CD4-positive, alpha-beta T cell treated with Interleukin-4 for 1 hour (primary cell): ENCODE data around the gene FGA.

Experiments used
- DNase-seq, 2 donors: peaks; one replicate each; pipeline ENCODE4 v3.0.0-alpha.2; 2020 to 2022

The FGA gene

DNA sequence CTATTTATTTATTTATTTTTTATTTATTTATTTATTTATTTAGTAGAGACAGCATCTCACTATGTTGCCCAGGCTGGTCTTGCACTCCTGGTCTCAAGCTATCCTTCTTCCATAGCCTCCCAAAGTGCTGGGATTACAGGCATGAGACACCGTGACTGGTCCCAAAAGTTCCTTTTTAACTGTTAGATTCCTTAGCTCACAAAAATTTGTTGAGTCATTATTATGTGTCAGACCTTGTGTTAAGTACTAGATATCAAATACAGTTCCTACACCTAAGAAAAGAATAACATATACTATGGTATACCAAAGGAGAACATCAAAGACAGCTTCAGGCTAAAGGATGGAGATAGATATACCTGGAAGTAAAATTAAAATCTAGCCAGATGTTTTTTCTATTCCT is 11.6 kb downstream of the FGA start:
- no peak for DNase-seq

- no peak for DNase-seq
Observed at GRCh38 chr4:154577324-154577723, 13.2 kb downstream of the FGA start.

DNA sequence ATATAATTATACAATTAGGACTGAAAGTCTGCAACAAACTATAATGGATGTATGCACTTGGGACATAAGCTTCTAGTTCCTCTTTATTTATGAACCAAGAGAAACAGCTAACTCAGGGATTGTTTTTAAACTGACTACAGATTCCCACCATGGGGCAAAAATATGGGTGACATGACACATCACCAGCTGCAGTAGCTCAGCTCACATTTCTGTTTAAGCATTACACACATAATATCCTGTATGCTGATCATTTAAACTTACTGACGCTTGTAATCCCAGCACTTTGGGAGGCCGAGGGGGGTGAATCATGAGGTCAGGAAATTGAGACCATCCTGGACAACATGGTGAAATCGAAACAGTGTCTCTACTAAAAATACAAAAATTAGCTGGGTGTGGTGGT is 16.2 kb downstream of the FGA start:
- DNase-seq: no peak

GRCh38 chr4:154573190-154573870 is 17.2 kb downstream of the FGA start:
- no peak for DNase-seq

- DNase-seq: no peak
Observed at GRCh38 chr4:154569584-154569983, 21.0 kb downstream of the FGA start.

- DNase-seq: no peak
Observed at GRCh38 chr4:154569028-154569427, 21.5 kb downstream of the FGA start.

DNA sequence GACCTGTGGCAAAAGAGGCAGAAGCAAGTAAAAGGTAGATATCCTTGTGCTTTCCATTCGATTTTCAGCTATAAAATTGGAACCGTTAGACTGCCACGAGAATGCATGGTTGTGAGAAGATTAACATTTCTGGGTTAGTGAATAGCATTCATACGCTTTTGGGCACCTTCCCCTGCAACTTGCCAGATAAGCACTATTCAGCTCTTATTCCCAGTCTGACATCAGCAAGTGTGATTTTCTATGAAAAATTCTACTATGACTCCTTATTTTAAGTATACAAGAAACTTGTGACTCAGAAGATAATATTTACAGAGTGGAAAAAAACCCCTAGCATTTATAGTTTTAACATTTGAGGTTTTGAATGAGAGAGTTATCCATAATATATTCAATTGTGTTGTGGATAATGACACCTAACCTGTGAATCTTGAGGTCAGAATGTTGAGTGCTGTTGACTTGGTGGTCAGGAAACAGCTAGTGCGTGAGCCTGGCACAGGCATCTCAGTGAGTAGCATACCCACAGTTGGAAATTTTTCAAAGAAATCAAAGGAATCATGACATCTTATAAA is 23.8 kb downstream of the FGA start:
- no peak for DNase-seq

GRCh38 chr4:154565704-154566103 is 24.8 kb downstream of the FGA start:
- DNase-seq: no peak

- no peak for DNase-seq
Observed at GRCh38 chr4:154564311-154564710, 26.2 kb downstream of the FGA start.

GRCh38 chr4:154562697-154563254 is 27.8 kb downstream of the FGA start, which contains the start of gene FGB:
Gene FGB, plus strand, starts transcription at chr4:154563011. Its CDS starts 8 bp downstream, at chr4:154563019.
- DNase-seq: no peak

- no peak for DNase-seq
Observed at GRCh38 chr4:154560824-154561231, 29.7 kb downstream of the FGA start.

- no peak for DNase-seq
Observed at GRCh38 chr4:154560419-154560801, 30.1 kb downstream of the FGA start.

GRCh38 chr4:154559494-154560418 is 30.8 kb downstream of the FGA start:
- peak in 1 of 2 donors; percentile 32 for DNase-seq

GRCh38 chr4:154559141-154559493 is 31.4 kb downstream of the FGA start:
- no peak for DNase-seq

DNA sequence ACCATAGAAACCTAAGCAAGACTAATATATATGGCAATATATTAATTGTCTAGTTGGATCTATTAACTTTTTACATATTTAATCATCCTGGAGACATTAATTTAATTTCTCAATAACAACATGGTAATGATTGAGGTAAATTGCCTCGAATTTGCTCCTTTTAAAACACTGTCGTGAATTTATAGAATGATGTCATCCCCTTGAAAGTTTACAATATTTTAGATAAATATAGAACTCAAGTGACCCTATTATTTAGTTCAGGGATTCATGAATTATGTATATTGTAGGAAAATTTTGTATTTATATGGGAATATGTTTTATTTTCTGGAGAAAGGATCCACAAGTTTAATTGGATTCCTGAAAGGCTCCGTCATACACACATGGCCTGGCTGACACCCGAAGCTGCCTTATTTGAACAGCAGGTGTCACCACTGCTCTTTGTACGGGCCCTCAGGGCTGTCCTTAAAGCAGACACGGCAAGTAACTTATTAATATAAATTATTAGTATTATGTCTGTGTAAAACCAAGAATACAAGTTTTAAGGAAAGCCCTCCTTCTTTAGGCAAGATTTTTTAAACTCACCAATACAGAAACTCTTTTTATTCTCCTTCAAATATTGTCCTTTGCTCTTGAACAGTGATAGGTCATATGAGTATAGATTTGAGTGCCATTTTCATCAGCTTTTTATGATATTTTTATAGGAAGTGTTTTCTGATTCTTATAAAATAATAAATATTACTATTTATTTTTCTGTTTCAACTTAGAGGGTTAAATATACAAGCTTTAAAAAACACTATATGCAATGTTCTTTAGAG is 38.5 kb downstream of the FGA start:
- peak; percentile 77 to 81 for DNase-seq

DNA sequence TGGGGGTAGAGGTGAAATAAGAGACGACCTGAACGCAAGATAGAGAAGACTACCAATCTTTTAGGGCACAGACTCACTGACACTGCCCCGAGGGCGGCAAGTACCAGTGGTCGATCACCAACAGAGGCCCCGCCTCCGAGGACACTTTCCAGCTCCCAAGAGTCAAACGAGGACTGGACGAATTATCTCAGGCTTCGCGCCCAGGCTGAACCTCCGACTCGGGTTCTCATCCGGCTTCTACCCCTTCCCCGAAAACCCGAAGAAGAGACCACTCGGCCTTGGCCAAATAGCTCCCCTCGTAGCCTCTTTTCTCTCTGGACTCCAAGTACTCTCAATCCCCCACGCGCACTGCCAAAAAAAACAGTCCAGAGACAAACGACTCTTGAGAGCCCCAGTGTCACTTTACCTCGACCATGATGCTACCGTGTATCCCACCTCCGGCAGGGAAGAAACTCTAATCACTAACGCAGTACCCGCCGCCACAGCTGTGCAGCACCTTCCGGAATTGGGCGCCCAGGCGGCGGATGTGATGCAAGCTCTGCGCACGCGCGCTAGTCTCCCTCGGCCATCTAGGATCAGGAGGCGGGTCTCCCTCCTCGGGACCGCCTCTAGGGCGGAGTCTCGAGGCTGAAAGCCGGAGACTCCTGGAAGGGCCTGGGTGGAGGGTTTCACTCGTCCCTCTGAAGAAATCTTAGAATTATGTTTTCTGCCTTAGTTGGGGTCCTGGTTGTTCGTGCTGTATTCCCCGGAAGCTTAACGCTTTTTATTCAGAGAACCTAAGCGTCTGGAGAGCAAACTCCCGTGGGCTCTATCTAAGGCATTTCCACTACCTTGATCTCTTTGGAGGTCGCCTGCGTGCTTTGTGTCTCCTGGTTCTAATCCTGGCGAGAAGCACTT is 40.4 kb downstream of the FGA start, which contains the start of gene PLRG1:
Gene PLRG1 (minus strand): TSS at position 507 of the 897 bp plus-strand sequence. CDS start 92 bp downstream, at position 415.
- peak; percentile 96 to 97 for DNase-seq

DNA sequence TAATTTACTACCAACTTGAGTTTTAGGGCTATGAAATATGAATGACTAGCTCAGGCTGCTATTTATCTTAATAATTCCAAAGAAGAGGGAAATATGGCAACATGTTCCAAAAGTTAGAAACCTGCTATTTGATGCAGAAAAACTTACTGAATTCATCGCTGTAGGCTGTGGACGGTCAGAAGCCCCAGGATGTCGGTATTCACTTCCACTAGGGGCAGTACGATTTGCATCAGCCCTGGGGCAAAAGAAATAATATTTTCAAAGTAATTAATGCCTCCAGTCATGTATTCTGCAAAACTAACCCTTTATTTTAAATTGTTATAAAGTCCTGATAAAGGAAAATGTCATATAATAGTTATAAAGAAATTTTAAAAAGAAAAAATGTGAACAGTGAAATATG is 44.9 kb downstream of the FGA start:
- DNase-seq: no peak

DNA sequence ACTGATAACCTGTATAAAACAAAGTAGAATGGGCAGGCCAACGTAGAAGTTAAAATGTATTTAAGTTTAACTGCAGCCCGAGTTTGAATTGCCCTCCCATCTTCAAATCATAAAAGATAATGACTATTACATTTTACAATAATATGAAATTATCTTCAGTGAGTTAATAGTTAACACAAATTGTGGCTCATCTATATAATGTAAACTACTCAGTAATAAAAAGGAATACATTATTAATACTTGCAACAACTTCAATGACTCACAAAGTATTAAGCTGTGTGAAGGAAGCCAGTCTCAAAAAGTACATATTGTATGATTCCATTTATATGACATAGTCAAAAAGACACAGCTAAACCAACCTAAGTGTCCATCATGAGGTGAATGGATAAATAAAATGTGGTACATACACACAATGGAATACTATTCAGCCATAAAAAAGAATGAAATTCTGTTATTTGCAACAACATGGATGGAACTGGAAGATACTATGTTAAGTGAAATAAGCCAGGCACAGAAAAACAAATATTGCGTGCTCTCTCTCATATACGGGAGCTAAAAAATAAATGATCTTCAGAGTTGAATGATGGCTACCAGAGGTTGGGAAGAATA is 48.2 kb downstream of the FGA start:
- no peak for DNase-seq
